PFSK-1 (cell line): ENCODE data around the gene NOX5.

Source experiments
- POLR2AphosphoS5 ChIP-seq: IDR thresholded peaks from 2 replicates; pipeline ENCODE4 v1.6.1; 2012; ENCODE audit warnings: low read depth, mild to moderate bottlenecking, control low read depth, low read length, moderate library complexity
- SIN3A ChIP-seq: IDR thresholded peaks from 2 replicates; pipeline ENCODE4 v1.6.1; 2012; ENCODE audit warnings: mild to moderate bottlenecking, low read length, moderate library complexity, borderline replicate concordance; ENCODE audit not compliant: insufficient read depth
- TF ChIP-seq, protein P1 (sequence below), 2 experiments: IDR thresholded peaks; 2 replicates each; pipeline versions ENCODE4 v1.6.1 to v1.8.0; 2011 to 2012; ENCODE audit warnings: low read depth in 2 of 2, low read length in 2 of 2, control low read depth in 1 of 2, inconsistent platforms in 1 of 2, mild to moderate bottlenecking in 1 of 2, moderate library complexity in 1 of 2; ENCODE audit not compliant: insufficient read depth in 1 of 2

DNA sequence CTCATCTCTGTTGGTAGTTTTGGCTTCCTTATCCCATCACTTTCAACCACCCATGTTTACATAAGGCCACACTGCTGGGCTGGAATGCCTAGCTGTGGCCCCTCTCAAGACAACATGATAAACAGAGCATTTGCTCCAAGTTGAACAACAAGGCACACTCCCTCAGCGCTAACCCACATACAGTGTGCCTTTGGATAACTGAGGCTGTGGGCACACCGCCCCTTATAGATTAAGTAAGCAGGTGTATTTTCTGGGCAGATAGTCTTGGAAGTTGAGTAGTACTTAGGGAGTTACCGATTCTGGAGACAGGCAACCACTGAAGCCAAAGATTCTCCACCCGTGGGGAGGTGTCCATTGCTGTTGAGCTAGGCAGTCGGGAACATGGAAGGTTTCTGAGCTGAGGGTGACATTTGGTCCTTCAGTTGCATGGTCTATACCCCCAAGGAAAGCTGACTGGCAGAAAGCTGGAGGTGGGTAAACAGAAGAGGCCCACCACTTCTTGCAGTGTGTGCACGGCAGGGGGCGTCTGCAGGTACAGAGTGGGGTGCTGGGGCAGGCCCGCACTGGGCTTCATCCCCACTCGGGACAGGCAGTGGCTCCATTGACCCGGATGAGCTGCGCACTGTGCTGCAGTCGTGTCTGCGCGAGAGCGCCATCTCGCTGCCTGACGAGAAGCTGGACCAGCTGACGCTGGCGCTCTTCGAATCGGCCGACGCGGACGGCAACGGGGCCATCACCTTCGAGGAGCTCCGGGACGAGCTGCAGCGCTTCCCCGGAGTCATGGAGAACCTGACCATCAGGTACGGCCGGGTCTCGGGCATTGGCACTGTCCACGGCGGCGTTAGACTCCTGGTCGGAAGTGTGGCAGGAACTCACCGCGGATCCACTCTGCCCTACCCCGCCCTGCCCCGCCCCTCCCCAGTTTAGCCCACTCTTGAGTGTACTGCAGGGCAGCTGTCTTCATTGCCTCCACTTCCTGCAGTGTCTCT is 16.8 kb downstream of the NOX5 start:
- TF ChIP-seq, protein P1, sequence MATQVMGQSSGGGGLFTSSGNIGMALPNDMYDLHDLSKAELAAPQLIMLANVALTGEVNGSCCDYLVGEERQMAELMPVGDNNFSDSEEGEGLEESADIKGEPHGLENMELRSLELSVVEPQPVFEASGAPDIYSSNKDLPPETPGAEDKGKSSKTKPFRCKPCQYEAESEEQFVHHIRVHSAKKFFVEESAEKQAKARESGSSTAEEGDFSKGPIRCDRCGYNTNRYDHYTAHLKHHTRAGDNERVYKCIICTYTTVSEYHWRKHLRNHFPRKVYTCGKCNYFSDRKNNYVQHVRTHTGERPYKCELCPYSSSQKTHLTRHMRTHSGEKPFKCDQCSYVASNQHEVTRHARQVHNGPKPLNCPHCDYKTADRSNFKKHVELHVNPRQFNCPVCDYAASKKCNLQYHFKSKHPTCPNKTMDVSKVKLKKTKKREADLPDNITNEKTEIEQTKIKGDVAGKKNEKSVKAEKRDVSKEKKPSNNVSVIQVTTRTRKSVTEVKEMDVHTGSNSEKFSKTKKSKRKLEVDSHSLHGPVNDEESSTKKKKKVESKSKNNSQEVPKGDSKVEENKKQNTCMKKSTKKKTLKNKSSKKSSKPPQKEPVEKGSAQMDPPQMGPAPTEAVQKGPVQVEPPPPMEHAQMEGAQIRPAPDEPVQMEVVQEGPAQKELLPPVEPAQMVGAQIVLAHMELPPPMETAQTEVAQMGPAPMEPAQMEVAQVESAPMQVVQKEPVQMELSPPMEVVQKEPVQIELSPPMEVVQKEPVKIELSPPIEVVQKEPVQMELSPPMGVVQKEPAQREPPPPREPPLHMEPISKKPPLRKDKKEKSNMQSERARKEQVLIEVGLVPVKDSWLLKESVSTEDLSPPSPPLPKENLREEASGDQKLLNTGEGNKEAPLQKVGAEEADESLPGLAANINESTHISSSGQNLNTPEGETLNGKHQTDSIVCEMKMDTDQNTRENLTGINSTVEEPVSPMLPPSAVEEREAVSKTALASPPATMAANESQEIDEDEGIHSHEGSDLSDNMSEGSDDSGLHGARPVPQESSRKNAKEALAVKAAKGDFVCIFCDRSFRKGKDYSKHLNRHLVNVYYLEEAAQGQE (IDR thresholded peaks at IDR 0.05; ENCODE audit: insufficient read depth in 1 of 2, low read depth in 2 of 2, low read length in 2 of 2): no peak
- TF ChIP-seq POLR2AphosphoS5: no peak
- TF ChIP-seq SIN3A: no peak
